GM19240 (cell line): ENCODE measurements around the gene TRAF6.
"Not testable (repeated sequence)": the region's sequence is repeated elsewhere in the genome, so short reads cannot be mapped to it uniquely, and the experiment has no call there.

Experiments used
- DNase-seq: peaks from one replicate; pipeline ENCODE4 v3.0.0; 2011; ENCODE audit warnings: low spot score; ENCODE audit not compliant: insufficient read length

The TRAF6 gene

DNA sequence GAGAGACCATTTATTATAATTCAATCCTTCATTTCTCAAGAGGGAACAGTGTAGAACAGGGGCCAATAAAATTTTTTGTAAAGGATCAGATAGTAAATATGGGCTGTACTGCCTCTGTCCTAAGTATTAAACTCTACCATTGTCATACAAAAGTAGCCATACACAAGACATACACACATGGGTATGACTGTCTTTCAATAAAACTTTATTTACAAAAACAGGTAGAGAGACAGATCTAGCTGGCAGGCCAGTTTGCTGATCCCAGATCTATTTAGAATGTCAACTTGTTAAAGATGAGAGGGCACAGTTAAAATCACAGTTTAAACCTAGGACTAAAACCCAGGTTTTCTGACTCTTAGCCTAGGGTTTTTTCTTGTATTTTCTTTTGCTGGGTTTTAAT is 16.7 kb downstream of the TRAF6 start:
- DNase-seq = no peak

DNA sequence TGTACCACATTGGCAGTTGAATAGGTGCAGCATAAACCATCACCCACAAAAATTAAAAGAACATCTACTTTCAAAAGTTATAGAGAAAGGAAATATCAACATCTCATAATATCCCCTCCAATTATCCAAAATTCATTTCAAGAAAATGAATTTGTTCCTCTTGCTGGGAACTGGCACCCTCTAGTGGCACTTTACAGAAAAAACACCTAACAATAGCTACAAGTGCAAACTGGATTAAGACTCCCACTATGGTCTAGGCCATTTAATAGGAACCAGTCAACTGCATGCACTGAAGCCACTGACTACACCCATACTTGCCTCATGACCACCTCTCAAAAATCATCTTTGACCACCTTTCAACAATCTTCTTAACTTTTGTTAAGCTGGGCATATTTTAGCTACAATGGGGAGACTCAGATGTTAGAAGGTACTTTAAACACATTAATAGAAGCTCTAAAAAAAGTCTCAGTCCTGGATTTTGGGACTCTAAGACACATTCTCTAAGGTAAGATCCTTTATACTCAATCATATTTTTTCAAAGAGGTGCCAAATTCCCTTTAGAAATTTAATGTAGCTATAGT is 17.3 kb downstream of the TRAF6 start:
- no peak for DNase-seq

DNA sequence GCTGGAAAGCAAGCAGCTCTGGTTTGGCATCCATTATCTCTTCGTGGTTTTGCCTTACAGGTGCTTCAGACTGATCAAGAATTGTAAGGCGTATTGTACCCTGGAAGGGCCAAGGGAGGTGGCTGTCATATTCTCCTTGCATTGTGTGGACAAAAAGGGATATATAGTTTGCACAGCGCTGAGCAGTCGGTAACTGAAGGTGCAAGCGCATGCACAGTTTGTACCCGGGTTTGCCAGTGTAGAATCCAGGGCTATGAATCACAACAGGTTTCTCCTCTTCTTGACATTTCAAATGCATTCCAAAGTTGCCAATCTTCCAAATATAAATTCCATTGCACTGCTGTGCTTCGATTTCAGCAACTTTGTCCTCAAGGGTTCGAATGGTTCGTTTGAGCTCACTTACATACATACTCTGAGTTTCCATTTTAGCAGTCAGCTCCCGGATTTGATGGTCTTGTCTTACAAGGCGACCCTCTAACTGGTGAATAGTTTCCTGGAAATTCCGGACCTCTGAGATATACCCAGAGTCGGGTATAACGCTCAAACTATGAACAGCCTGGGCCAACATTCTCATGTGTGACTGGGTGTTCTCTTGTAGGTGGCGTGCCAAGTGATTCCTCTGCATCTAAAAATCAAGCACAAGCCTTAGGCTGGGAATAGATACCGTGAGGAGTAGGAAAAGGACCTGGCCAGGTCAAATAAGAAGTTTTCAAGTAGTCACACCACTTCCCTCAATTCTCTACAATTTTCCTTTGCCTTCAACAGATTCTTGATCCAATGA is 19.9 kb downstream of the TRAF6 start:
- DNase-seq = no peak

- no peak for DNase-seq
These were observed 22.0 kb downstream of the TRAF6 start for GRCh38 chr11:36488096-36488495.

DNA sequence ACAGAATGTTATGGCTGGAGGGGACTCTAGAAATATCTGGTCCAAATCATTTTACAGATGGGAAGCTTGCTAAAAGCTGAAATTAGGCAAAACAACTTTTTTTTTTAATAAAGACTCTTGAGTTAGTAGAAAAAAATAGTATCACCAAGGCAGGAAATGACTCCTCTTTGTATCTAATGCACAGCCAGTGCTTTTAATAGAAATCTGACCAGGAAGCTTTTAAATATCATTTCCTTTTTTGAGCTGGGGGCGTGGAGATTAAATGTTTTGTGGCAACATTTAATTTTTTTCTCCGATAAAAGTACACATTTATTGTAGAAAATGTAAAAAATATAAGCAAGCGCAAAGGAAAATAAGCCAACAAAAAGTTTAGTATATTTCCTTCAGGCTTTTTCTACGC is 22.5 kb downstream of the TRAF6 start:
- no peak for DNase-seq

DNA sequence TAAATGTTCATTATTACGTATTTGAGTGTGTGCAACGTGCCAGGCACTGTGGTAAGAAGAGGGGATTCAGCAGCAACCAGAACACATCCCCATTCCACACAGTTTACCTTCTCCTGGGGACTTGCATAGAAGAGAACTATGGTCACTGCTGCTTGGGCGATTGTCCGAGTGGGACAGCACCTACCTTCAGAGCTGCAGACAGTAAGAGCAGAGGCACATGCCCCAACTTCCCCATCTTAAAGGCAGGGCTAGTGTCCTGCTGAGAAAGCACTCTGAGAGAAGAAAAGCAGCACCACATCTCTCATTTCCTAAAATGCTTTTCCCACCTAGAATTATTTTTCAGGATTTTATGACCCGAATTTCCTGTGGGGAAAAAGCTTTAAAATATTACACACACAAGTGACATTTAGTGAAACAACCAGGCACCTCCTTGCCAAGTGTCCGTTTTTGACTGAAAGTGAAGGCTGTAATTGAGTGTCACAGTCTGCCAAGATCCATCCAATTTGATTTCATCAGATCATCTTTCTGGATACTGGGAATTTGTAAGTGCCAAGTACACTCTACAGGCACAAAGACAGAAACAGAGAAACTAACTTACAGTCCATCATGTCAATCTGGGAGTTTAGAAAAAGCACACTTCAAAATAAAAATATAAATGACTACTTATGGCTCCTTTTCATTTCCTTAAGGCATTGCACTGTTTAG is 24.6 kb downstream of the TRAF6 start:
- no peak for DNase-seq

GRCh38 chr11:36483042-36483441 is 27.0 kb downstream of the TRAF6 start:
- not testable (repeated sequence) for DNase-seq

GRCh38 chr11:36480833-36481232 is 29.2 kb downstream of the TRAF6 start:
- no peak for DNase-seq

DNA sequence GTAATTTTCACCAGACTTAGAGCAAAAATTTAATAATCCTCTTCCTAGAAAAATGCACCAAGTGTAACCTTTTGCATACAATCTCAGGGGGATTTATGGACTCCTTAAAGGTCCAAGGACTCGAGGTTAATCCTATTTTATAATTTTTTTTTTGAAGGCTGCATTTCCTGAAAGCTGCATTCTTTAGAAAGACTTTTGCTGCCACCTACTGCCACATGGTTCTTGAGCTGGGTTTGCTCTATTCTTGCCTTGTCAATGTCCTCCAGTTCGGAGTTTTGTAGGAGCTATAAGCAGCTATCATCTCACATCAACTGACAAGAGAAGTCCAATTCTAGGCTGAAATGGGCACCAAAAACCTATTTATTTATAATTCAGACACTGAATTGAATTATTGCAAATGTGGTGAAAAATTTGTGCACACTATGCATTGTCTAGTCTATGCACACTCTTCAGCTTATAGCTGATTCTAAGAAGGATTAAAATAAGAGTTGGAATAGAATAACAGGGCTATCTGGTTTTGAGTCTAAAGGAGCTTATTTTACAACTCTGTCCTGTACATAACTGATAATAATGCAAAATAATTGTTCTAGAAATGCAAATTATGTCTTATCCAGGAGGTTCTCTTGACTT is 31.3 kb downstream of the TRAF6 start:
- DNase-seq = no peak

- DNase-seq = no peak
These were observed 34.9 kb downstream of the TRAF6 start for GRCh38 chr11:36475192-36475591.

DNA sequence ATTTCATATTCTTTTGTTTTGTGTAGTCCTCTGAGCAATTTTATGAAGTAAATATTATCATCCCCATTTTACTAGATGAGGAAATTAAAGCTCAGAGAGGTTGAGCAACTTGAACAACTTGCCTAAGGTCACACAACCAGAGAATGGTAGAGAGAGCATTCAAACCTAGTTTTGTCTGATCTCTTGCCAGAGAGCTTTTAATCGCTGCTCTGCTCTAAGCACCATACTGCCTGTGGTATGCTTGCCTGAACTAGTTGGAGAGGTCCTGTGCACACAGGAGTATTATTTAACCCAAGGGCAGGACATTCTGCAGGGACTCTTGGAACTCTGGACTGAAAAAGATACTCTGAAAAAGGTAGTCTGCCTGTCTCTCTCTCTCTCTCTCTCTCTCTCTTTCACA is 38.5 kb downstream of the TRAF6 start:
- no peak for DNase-seq

DNA sequence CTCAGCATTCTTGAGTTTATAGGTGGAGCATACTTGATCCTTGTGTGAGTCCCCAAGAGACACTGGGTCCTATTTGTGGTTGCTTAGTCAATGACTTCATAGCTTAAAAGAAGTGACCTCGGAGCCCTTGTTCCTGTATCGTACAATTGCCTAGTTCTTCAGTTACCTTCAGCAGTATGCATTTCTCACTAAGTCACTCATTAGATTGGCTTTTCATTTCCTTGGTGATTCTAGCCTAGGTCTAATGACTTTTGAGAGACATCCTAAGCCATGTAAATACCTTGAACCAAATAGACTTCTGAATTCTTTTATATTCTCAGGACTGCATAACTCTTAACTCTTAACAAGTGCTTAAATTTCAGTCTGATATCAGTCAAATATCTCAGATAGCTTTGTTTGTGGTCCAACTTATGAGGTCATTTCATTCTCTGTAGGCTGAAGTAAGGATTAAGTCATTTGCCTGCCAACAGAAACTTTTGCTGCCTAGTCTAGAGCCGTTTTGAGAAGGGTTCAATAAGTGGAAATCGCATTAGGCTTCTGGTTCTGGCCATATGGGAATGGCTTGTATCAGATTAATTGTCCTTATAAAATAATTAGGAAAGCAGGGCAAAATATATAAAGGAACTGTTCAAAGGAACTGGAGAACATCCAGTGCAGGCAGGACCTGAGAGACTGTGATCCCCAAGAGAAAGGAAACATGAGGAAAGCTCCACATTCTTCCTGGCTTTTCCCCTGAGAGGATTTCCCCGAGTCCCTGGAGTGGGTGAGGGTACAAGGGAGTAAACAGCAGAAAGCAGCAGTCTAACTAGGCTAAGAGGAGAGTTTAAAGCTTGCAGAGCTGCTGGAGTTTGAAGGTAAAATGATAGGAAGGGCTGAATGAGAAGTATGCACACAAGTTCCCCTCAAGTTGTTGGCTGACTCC is 39.9 kb downstream of the TRAF6 start:
- no peak for DNase-seq

GRCh38 chr11:36469063-36469462 is 41.0 kb downstream of the TRAF6 start:
- DNase-seq = no peak

DNA sequence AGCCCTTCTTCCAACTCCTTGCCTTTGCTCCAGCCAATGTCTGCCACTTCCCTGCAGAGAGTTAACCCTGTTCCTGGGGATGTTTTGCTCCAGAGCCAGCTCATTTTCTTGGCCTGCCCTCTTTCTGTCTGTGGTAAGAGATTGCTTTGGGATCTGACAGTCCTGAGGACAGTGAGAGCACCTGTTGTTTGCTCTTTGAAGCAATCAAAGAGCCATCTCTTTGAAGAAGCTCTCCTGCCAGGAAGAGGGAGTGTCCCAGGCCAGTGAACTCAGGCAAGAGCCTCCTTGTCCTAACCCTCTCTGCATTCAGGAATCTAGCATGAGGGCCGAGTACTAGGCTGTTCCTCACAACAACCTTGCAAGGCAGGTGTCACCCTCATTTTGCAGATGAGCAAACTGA is 42.2 kb downstream of the TRAF6 start:
- no peak for DNase-seq

GRCh38 chr11:36467012-36467411 is 43.1 kb downstream of the TRAF6 start:
- no peak for DNase-seq

- no peak for DNase-seq
These were observed 44.5 kb downstream of the TRAF6 start for GRCh38 chr11:36465449-36466163.

DNA sequence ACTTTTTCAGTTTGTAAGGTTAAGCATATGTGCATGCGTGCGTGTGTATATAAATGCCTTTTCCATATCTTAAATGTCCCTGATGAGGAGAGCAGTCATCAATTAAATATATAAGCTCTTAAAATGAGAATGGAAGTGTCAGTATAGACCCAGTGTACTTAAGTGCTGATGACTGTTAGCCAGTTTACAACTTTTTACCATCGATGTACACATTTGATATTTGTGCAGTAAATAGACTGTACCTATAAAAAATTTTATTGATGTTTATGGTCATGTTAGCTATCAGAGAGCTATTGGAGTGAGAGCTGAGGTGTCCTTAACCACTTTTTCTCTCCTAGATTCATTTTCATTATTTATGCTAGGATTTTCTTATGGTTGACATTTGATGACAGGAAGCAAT is 45.4 kb downstream of the TRAF6 start:
- DNase-seq = no peak

GRCh38 chr11:36463781-36464180 is 46.3 kb downstream of the TRAF6 start:
- DNase-seq = no peak

GRCh38 chr11:36462321-36462720 is 47.8 kb downstream of the TRAF6 start:
- DNase-seq = no peak

GRCh38 chr11:36460220-36460619 is 49.9 kb downstream of the TRAF6 start:
- DNase-seq = no peak
